ENCODE measurements around the gene MT1F. TPM values are rescaled to one million over a fixed set of nuclear protein-coding genes. Genes with fewer than 3 reads are reported as not detected.

The MT1F gene
- total RNA-seq, 2 donors from 2014 or later, result 3.3 to 8.8 TPM

DNA sequence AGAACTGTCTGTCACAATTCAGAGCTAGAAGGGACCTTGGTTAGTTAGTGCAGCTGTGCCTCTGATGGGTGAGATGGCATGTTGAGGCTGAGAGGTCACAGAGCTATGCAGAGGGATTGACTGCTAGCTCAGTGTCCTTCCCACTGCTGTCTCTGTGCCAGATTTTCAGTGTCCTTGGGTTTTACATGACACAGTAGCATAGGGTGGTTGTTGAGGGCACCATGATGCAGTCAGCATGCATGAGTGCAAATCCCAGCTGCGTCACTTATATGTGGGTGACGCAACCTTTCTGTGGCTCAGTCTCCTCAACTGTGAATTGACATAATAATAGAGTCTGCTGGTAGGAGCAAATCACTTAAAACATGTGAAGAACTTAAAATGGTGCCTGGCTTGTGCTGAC, 16.6 kb upstream of the MT1F start:
- H3K9me3 ChIP-seq (ENCODE audit: control insufficient read depth, low read length, poor library complexity, severe bottlenecking), result no peaks in the 10 kb centered on the region
- no peak for DNase-seq
- Mint-ChIP-seq H3K36me3 (ENCODE audit: low read depth) (peaks cover 3% of the 10 kb centered on the region), H3K27me3 (peaks cover 50% of the 10 kb centered on the region), H3K4me3 (no peak overlapping the region), H3K27ac (no peak overlapping the region), H3K4me1 (peaks cover 28% of the 10 kb centered on the region)
- ATAC-seq, result no peak

DNA sequence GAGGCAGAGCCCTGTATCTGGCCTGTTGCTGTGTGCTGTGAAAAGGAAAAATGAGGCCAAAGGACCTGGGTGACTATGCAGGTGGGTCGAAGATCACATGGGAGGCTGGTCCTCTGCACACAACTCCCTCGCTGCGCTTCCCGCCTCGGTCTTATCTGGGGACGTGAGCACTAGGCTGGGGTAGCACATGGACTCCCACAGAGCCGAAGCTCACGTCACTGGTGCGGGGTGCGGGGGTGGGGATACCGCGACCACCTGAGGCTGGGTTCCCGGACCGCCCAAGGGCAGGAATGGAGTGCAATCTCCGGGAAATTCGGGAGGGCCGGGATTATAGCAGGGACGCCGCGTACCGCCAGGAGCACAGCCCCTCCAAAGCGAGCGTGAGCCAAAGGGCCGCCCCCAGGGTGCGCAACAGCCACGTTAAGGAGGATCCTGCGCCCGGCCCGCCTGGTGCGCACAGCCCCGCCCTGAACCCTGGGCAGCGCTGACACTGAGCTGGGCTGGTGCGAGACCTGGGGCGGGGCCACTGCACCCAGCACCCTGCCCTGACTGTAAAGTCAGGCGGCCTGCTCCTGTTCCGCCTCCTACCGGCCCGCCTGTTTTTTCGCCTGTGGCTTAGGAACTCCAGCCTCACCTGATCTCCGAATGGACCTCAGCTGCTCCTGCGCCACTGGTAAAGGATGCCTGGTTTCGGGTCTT, 14.5 kb upstream of the MT1F start:
- Mint-ChIP-seq H3K4me3 (peak overlapping the region; percentile 70), H3K27me3 (peaks cover 38% of the 10 kb centered on the region), H3K36me3 (ENCODE audit: low read depth) (no peaks in the 10 kb centered on the region)

DNA sequence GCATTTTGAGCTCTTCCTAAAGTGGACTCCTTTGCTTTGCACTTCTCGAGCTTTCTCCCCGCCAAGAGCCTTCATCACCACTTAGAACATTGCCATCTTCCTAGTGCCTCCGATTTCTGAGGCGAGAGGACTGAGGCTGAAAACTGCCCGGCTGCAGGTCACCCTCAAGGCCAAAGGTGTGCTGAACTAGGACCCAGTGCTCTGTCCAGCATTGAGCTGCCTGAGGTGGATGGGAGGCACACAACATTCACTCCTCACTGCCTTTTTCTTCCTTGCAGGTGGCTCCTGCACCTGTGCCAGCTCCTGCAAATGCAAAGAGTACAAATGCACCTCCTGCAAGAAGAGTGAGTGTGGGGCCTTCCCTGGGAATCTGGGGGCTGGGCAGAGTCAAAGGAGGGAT, 13.9 kb upstream of the MT1F start:
- peak overlapping the region; percentile 70 for H3K4me3 Mint-ChIP-seq
- no peak for ATAC-seq
- H3K27ac Mint-ChIP-seq, result peak overlapping the region; percentile 72
- peaks cover 38% of the 10 kb centered on the region for H3K27me3 Mint-ChIP-seq
- H3K4me1 Mint-ChIP-seq, result peaks cover 16% of the 10 kb centered on the region
- no peaks in the 10 kb centered on the region for H3K9me3 ChIP-seq (ENCODE audit: control insufficient read depth, low read length, poor library complexity, severe bottlenecking)
- DNase-seq, result no peak
- H3K36me3 Mint-ChIP-seq (ENCODE audit: low read depth), result no peaks in the 10 kb centered on the region

More for the DNA sequence above, 14.5 kb upstream of the MT1F start:
- peak; percentile 100 for ATAC-seq
- H3K27ac Mint-ChIP-seq, result peak overlapping the region; percentile 72
- DNase-seq, result peak; percentile 49 to 58 (median 57)
- no peaks in the 10 kb centered on the region for H3K9me3 ChIP-seq (ENCODE audit: control insufficient read depth, low read length, poor library complexity, severe bottlenecking)
- peaks cover 19% of the 10 kb centered on the region for H3K4me1 Mint-ChIP-seq

DNA sequence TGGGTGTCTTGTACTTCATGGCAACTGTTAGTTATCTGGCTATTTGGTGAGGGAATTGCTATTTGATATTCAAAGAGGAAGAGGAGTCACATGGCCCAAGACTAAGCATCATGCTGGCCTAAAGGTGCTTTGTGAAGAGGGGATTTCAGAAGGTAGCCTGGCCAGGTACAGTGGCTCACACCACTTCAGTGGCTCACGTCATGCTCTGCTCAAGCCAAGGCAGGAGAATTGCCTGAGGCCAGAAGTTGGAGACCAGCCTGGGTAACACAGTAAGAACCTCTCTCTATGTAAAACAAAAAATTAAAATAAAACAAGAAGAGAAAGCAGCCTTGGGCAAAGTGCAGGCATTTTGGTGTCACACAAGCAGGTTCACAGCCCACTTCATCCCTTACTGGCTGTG, 12.4 kb upstream of the MT1F start:
- Mint-ChIP-seq H3K4me1 (peaks cover 16% of the 10 kb centered on the region), H3K27ac (no peak overlapping the region), H3K36me3 (ENCODE audit: low read depth) (no peaks in the 10 kb centered on the region), H3K4me3 (no peak overlapping the region), H3K27me3 (peaks cover 29% of the 10 kb centered on the region)
- no peak for ATAC-seq
- no peak for DNase-seq
- H3K9me3 ChIP-seq (ENCODE audit: control insufficient read depth, low read length, poor library complexity, severe bottlenecking), result no peaks in the 10 kb centered on the region

DNA sequence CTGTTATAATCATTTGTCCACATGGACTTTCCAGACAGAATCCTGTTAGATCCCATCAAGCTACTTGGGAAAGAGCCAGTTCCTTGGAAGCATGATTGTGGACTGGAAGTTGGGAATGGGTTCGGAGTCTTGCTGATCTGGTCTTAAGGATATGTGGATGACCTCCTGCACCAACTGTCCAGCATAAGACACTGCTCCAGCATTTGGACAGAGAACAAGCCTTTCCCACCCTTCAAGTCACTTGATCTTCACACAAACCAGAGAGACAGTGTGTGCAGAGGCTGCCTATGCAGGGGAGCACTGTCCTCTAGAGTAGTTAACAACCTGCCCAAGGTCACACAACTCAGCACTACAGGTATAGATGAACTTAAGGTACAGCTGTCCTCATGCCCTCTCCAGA, 11.9 kb upstream of the MT1F start:
- H3K27me3 Mint-ChIP-seq, result peaks cover 26% of the 10 kb centered on the region

DNA sequence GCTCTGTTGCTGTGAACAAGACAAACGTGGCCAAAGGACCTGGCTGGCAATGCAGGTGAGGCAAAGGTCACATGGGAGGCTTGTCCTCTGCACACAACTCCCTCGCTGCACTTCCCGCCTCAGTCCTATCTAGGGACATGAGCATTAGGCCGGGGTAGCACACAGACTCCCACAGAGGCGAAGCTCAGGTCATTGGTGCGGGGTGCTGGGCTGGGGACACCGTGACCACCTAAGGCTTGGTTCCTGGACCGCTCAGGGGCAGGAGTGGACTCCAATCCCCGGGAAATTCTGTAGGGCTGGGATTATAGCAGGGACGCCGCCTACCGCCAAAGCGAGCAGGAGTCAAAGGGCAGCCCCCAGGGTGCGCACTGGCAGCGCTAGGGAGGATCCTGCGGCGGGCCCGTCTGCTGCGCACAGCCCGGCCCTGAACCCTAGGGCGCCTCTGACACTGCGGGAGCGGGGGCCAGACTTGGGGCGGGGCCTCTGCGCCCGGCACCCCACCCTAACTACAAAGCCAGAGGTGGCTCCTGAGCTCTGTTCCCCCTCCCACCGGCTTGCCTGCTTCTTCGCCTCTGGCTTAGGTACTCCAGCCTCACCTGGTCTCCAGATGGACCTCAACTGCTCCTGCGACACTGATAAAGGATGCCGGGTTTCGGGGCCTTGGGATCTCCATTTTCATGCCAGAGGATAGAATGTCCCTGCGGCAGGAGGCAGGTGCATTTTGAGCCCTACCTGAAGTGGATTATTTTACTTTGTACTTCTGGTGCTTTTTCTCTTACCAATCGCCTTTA, 9.9 kb upstream of the MT1F start:
- Mint-ChIP-seq H3K27ac (no peak overlapping the region), H3K36me3 (ENCODE audit: low read depth) (no peaks in the 10 kb centered on the region), H3K4me3 (no peak overlapping the region), H3K4me1 (peaks cover 12% of the 10 kb centered on the region), H3K27me3 (peaks cover 35% of the 10 kb centered on the region)
- DNase-seq (no peak), ATAC-seq (no peak)
- H3K9me3 ChIP-seq (ENCODE audit: control insufficient read depth, low read length, poor library complexity, severe bottlenecking), result no peaks in the 10 kb centered on the region

More for the DNA sequence above, 11.9 kb upstream of the MT1F start:
- H3K9me3 ChIP-seq (ENCODE audit: control insufficient read depth, low read length, poor library complexity, severe bottlenecking), result no peaks in the 10 kb centered on the region
- Mint-ChIP-seq H3K4me1 (peaks cover 16% of the 10 kb centered on the region), H3K27ac (no peak overlapping the region), H3K36me3 (ENCODE audit: low read depth) (no peaks in the 10 kb centered on the region), H3K4me3 (no peak overlapping the region)
- ATAC-seq (no peak), DNase-seq (no peak)

DNA sequence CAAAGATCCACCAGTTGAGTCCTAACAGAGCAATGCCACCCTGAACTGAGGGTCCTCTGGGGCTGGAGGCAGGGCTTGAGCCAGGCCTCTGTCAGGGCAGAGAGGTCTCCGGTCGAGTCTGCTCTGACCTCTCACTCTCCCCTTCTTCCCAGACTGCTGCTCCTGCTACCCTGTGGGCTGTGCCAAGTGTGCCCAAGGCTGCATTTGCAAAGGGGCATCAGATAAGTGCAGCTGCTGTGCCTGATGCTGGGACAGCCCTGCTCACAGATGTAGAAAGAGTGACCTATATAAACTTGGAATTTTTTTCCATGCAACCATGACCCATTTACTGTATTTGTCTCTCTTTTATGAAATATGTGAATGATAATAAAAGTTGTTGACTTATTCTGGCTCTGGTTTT, 8.5 kb upstream of the MT1F start:
- ATAC-seq (no peak), DNase-seq (no peak)
- H3K27ac Mint-ChIP-seq, result no peak overlapping the region
- no peaks in the 10 kb centered on the region for H3K9me3 ChIP-seq (ENCODE audit: control insufficient read depth, low read length, poor library complexity, severe bottlenecking)
- peaks cover under 1% of the 10 kb centered on the region for H3K4me1 Mint-ChIP-seq
- H3K27me3 Mint-ChIP-seq, result peaks cover 35% of the 10 kb centered on the region
- H3K36me3 Mint-ChIP-seq (ENCODE audit: low read depth), result no peaks in the 10 kb centered on the region
- H3K4me3 Mint-ChIP-seq, result no peak overlapping the region

DNA sequence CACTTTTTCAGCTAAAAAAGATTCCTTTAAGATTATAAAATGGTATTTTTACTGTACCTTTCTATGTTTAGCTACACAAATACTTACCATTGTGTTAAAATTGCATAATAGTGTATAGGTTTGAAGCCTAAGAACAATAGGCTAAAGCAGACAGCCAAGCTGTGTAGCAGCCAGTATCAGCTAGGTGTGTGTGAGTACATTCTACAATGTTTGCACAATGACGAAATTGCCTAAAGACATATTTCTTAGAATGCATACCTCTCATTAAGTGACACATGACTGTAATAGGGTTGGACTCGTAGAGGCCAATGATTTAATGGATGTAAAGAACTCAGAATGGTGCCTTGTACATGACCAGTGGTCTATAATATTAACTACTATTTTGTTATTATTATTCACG, 7.9 kb upstream of the MT1F start:
- Mint-ChIP-seq H3K27me3 (peaks cover 35% of the 10 kb centered on the region), H3K4me1 (no peaks in the 10 kb centered on the region), H3K4me3 (no peak overlapping the region), H3K36me3 (ENCODE audit: low read depth) (no peaks in the 10 kb centered on the region), H3K27ac (no peak overlapping the region)
- DNase-seq (no peak), ATAC-seq (no peak)
- H3K9me3 ChIP-seq (ENCODE audit: control insufficient read depth, low read length, poor library complexity, severe bottlenecking), result no peaks in the 10 kb centered on the region

DNA sequence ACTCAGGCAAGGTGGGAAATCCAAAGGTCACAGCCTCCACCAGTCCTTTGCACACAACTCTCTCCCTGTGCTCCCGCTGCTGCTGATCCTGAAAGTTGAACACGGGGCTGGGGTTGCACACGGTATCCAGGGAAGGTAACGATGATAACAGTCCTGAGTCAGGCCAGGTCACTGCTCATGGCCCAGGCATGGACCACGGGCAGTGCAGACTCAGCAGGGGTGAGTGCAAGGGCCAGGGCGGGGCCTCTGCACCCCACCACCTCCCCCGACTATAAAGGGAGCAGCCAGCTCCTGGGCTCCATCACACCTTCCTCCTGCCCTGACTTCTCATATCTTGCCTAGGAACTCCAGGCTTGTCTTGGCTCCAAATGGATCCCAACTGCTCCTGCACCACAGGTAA, 6.2 kb upstream of the MT1F start, which contains the start of gene MT1B:
MT1B (plus strand) TSS at position 301 of the 400 bp plus-strand sequence; CDS start at position 369, 68 bp downstream.
- no peaks in the 10 kb centered on the region for H3K9me3 ChIP-seq (ENCODE audit: control insufficient read depth, low read length, poor library complexity, severe bottlenecking)
- H3K4me1 Mint-ChIP-seq, result no peaks in the 10 kb centered on the region
- ATAC-seq (no peak), DNase-seq (no peak)
- no peaks in the 10 kb centered on the region for H3K36me3 Mint-ChIP-seq (ENCODE audit: low read depth)
- peaks cover 29% of the 10 kb centered on the region for H3K27me3 Mint-ChIP-seq
- no peak within 1 kb of the TSS for H3K4me3 Mint-ChIP-seq
- H3K27ac Mint-ChIP-seq, result no peak within 1 kb of the TSS

DNA sequence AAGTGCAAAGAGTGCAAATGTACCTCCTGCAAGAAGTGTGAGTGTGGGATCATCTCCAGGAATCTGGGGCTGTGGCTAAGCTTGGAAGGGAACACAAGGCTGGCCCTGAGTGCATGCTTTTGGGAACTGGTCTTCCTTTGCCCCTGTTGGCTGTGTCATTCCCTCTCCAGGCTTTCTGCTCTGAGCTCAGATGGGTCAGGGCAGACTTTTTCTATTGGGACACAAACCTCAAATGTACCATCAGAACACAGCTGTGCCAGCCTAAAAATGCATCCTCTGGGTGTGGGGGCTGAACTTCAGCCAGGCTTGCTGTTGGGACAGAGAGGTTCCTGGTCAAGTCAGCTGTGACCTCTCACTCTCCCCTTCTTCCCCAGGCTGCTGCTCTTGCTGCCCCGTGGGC, 5.2 kb upstream of the MT1F start:
- DNase-seq (no peak), ATAC-seq (no peak)
- H3K9me3 ChIP-seq (ENCODE audit: control insufficient read depth, low read length, poor library complexity, severe bottlenecking), result no peaks in the 10 kb centered on the region
- Mint-ChIP-seq H3K36me3 (ENCODE audit: low read depth) (no peaks in the 10 kb centered on the region), H3K4me1 (no peaks in the 10 kb centered on the region), H3K4me3 (no peak overlapping the region), H3K27ac (no peak overlapping the region), H3K27me3 (peaks cover 23% of the 10 kb centered on the region)

DNA sequence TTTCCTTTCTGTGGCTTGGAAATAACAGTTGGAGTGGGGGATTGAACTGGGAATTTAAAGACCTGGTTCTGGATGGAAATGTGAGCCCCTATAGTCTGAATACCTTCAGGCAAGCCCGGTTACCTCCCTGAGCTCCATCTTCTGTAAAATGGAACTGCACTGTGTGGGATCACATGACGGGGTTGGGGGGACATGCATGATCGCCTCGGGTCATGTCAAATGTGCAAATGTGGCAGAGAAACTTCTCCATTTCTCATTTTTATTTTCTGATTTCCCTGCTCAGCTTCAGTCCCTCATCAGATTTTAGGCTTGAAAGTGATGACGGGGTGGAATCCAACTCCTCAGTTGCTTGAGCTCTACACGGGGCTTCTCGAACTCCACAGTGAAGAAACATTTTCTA, 4.5 kb upstream of the MT1F start:
- no peak for DNase-seq
- H3K36me3 Mint-ChIP-seq (ENCODE audit: low read depth), result no peaks in the 10 kb centered on the region
- peaks cover 23% of the 10 kb centered on the region for H3K27me3 Mint-ChIP-seq
- H3K4me1 Mint-ChIP-seq, result peaks cover 4% of the 10 kb centered on the region
- no peak overlapping the region for H3K4me3 Mint-ChIP-seq
- no peak overlapping the region for H3K27ac Mint-ChIP-seq
- no peaks in the 10 kb centered on the region for H3K9me3 ChIP-seq (ENCODE audit: control insufficient read depth, low read length, poor library complexity, severe bottlenecking)
- no peak for ATAC-seq

DNA sequence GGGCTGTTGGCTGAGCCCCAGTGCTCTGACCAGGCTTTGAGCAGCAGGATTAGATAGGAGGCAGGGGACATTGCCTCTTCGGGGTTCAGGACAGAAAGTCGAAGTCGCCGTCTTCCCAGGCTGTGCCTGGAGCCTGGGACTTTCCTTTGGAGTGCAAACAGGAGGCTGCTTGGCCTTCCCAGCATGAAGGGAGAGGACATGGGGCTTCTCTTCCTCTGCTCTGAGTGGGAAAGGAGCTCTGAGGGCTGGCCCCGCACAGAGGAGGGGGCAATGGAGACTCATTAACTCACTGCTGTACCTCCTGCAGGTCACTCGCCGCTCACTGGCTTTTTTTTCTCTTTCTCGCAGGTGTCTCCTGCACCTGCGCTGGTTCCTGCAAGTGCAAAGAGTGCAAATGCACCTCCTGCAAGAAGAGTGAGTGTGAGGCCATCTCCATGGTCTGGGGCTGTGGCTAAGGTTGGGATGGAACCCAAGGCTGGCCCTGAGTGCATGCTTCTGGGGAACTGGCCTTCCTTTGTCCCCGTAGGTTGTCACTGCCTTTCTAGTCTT, 642 bp downstream of the MT1F start:
- Mint-ChIP-seq H3K4me3 (peak overlapping the region; percentile 97), H3K27ac (peak overlapping the region; percentile 77), H3K36me3 (ENCODE audit: low read depth) (no peaks in the 10 kb centered on the region), H3K27me3 (no peaks in the 10 kb centered on the region), H3K4me1 (peaks cover 19% of the 10 kb centered on the region)
- H3K9me3 ChIP-seq (ENCODE audit: control insufficient read depth, low read length, poor library complexity, severe bottlenecking), result no peaks in the 10 kb centered on the region
- no peak for ATAC-seq
- DNase-seq, result no peak
